ENCODE measurements around the gene SCN4B.

The SCN4B gene

GRCh38 chr11:118129471-118130172 lies 23.0 kb downstream of the SCN4B start:
- no peak for DNase-seq (ENCODE audit: low spot score)

GRCh38 chr11:118128721-118129470 lies 23.7 kb downstream of the SCN4B start:
- no peak for DNase-seq (ENCODE audit: low spot score)

GRCh38 chr11:118128310-118128709 lies 24.3 kb downstream of the SCN4B start:
- no peak for DNase-seq (ENCODE audit: low spot score)

DNA sequence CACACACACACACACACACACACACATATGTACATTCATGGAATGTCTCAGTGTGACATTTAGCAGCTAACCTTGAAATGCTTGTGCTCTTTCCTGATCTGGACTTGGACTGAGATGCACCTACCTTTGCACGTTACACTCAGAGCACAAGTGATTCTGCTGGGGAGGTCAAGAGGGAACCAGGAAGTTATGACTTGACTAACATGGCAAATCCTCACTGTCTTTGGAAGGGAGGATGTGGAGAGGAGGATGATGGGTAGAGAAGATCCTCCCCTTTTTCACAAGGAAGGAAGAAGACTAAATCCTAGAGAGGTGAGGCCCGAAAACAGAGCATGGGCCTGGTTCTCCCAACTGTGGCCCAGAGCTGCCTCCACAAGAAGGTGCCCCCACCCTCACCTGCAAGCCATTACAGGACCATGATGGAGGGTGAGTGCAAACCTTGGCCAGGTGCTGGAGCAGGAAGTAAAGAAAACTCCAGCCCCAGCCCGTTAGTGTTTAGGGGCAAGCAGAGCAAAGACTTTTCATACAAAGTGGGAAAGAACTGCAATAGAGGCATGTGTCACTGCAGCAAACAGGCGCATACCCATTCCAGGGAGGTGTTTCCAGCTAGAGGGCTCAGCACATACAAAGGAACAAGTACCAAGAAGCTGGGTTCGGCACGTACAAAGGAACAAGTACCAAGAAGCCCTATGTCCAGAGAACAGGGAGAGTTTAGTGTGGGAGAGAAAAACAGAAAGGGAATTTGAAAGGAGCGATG lies 26.4 kb downstream of the SCN4B start:
- DNase-seq (ENCODE audit: low spot score) = peak; percentile 2

DNA sequence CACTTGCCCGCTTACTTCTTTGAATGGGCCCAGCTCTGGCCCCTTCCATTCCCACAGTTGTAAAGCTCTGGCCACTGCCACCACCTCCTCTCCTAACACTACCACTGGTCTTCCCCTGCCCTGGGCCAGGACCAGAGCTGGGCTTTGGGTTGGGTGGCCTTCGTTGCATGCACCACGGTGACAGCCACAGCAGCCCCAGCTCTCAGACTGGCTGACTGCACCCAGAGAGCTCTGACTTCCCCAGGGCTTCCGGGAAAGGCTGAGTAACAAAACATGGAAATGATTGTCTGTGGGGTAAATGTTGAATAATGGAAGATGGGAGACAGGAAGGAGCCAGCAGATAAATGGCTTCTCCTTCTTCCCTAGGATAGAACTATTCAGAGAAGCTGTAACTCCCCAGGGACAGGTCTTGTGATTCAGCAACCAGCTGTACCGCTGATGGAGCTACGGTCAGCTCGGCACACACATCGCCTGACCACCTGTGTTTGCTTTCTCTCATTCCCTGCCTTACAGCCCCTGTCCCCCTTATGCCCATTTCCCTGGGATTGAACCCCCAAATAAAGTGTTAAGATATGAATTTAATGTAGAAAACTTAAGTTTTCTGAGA lies 27.6 kb downstream of the SCN4B start:
- DNase-seq (ENCODE audit: low spot score) = no peak

GRCh38 chr11:118120793-118121192 lies 31.8 kb downstream of the SCN4B start:
- no peak for DNase-seq (ENCODE audit: low spot score)

DNA sequence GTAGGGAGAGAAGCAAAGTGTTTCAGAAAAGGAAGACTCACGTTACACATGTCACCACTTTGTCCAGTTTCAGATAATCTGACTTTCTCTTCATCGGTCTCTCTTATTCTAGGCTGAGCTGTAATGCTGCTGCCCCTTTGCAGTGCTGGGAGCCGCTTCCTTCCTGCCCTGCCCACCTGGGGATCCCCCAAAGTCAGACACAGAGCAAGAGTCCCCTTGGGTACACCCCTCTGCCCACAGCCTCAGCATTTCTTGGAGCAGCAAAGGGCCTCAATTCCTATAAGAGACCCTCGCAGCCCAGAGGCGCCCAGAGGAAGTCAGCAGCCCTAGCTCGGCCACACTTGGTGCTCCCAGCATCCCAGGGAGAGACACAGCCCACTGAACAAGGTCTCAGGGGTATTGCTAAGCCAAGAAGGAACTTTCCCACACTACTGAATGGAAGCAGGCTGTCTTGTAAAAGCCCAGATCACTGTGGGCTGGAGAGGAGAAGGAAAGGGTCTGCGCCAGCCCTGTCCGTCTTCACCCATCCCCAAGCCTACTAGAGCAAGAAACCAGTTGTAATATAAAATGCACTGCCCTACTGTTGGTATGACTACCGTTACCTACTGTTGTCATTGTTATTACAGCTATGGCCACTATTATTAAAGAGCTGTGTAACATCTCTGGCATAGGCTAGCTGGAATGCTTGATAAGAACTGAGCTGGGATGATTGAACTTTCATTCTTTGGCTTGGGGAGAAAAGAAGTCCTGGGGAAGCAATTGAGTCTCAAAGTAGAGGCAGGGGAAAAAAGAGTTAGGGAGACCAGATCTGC lies 34.6 kb downstream of the SCN4B start:
- DNase-seq (ENCODE audit: low spot score) = no peak

- no peak for DNase-seq (ENCODE audit: low spot score)
These were observed 37.6 kb downstream of the SCN4B start for GRCh38 chr11:118115048-118115447.

GRCh38 chr11:118114266-118114665 lies 38.4 kb downstream of the SCN4B start:
- DNase-seq (ENCODE audit: low spot score) = no peak

- no peak for DNase-seq (ENCODE audit: low spot score)
These were observed 39.8 kb downstream of the SCN4B start for GRCh38 chr11:118112711-118113430.

DNA sequence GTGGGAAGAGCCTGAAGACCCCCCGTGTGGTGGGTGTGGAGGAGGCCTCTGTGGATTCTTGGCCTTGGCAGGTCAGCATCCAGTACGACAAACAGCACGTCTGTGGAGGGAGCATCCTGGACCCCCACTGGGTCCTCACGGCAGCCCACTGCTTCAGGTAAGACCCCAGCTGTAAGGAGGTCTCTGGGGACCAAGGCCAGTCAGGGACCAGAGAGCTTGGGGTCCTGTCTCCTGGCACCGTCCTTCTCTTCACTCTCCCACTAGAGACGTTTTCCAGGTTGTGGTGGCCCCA lies 40.9 kb downstream of the SCN4B start:
- DNase-seq (ENCODE audit: low spot score) = no peak

DNA sequence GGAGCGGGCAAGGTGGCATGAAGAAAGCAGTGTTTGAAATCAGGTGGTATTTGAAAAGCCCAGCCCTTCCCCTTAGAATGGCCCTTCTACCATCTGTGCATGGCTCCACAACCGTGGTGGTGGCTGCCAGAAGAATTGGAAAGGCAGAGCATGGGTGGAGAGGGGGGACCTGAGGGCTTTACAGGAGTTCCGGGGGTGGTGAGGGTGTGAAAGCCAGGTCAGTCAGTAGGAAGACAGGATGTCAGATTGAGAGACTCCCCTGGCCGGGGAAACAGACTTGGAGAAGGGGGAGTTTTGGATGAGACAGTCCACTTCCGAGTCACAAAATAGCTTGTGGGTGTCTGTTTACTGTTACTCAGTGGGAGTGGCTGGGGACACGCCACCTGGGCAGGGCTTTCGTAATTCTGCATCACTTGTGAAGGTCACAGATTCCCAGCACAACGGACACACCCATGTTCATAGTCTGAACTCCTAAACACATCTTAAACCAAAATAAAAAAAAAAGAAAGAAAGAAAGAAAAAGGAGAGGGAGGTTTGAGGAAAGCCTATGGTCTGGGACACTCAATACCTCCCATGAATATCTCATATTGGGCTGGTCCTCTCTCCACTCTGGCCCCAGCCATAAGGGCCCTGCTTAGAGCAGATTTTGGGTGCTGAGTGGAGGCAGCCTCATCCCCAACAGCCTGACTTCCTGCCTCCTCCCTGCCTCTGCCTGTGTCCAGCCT lies 41.4 kb downstream of the SCN4B start:
- no peak for DNase-seq (ENCODE audit: low spot score)

DNA sequence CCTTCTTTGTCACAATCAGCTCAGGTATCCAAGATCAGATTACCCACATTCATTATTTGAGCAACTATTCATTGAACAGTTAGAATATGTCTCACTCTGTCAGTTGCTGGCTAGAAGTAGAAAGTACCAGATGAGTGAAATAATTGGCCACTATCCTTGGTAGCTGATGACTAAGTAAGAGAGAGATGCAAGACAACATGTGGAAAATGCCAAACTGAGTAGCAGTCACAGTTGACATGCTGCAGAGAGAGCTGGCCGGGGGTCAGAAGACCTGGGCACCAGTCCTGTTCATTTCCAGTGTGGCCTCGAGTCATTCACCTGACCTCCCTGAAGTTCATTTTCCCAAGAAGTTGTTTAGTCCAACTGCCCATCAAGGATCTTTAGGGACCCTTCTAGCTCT lies 43.4 kb downstream of the SCN4B start:
- no peak for DNase-seq (ENCODE audit: low spot score)

- DNase-seq (ENCODE audit: low spot score) = no peak
These were observed 44.1 kb downstream of the SCN4B start for GRCh38 chr11:118108513-118108912.

GRCh38 chr11:118106789-118107335 lies 45.8 kb downstream of the SCN4B start:
- no peak for DNase-seq (ENCODE audit: low spot score)

DNA sequence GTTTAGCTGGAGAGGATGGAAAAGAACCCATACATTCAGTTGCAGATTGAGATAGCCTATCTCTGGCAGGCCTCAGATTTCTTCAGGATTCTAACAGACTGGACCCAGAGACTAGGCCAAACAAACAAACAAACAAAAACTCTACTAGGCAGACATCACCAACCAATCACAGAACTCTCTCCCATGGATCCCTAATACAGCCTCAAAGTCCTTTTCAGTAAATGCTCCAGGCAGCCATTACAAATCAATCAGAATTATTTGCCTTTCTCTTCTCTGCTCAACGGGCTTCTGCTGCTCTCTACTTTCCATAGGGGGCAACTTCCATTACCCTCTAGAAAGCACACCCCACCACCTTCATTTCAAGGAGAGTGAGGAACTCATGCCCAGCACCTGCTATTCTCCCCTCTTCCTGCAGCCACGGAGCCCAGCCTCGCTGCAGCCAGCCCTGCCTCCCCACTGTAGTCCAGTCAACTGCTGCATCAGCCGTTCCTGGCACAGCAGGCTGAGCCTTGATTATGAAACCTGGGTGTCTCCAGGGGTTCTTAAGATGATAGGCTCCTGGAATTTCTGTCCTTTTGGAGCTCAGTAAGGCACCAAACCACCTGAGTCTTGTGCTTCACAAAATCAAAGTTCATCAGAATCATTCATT lies 46.8 kb downstream of the SCN4B start:
- DNase-seq (ENCODE audit: low spot score) = no peak

DNA sequence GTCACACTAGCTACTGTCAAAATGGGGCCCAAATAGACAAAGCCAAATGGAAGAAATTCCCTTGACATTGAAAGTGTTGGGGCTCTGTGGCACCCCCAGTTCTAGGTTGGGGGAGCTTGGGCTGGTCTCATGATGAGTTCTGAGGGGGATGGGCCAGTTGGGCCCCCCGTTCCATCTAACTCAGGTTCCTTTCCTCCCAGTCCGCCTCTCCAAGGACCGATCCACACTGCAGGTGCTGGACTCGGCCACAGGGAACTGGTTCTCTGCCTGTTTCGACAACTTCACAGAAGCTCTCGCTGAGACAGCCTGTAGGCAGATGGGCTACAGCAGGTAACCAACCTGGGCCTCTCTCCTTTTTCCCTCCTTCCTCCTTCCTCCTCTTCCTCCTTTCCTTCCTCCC lies 48.1 kb downstream of the SCN4B start:
- DNase-seq (ENCODE audit: low spot score) = no peak

DNA sequence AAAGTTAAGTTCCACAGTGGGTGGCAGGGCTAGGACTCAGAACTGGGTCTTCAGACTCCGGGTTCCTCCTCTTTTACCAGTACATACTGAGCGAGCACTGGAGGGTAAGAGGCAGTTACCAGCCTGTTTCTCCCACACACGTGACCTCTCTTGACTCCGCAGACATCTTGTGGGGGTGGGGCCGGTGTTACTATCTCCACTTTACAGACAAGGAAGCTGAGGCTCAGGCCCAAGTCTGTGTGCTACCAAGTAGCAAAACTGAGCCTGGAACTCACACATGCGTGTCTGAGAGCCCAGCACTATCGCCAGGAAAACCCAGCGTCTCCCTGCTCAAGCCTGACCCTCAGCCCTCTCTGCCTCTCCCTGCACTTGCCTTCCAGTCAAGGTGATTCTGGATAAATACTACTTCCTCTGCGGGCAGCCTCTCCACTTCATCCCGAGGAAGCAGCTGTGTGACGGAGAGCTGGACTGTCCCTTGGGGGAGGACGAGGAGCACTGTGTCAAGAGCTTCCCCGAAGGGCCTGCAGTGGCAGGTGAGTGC lies 49.8 kb downstream of the SCN4B start:
- no peak for DNase-seq (ENCODE audit: low spot score)

GRCh38 chr11:118100691-118101232 lies 51.9 kb downstream of the SCN4B start:
- no peak for DNase-seq (ENCODE audit: low spot score)

Data from cerebellar cortex (tissue), 1 donor.